SK-N-SH treated with all-trans-retinoic acid at 6 μM for 48 hours (cell line): ENCODE data around the gene CADM2.
A peak's percentile ranks its signal among the peaks of the same experiment; 100 is the strongest.

Source experiments
- ATAC-seq: fragments of 200-7000 bp; cut with Tn5 transposase; 3 replicates; pipeline ENCODE4 v1.9.1; 2020; ENCODE audit warnings: mild to moderate bottlenecking, moderate library complexity
- BACH2 ChIP-seq: fragments of 250-450 bp; sonication (Bioruptor Pico); IDR thresholded peaks from 2 replicates; pipeline ENCODE4 v1.9.0; 2021; ENCODE audit warnings: mild to moderate bottlenecking, borderline replicate concordance
- CSDC2 ChIP-seq: fragments of 250-450 bp; sonication (Bioruptor Pico); IDR thresholded peaks from 2 replicates; pipeline ENCODE4 v1.5.0; 2020; ENCODE audit warnings: mild to moderate bottlenecking, moderate library complexity
- ESRRG ChIP-seq: fragments of 250-450 bp; sonication (Bioruptor Pico); IDR thresholded peaks from 2 replicates; pipeline ENCODE4 v1.6.1; 2021; ENCODE audit warnings: mild to moderate bottlenecking
- ISL1 ChIP-seq: fragments of 250-450 bp; sonication (Bioruptor Pico); IDR thresholded peaks from 2 replicates; pipeline ENCODE4 v2.1.2; 2022; ENCODE audit warnings: mild to moderate bottlenecking, moderate library complexity
- PPARA ChIP-seq: fragments of 250-450 bp; sonication (Bioruptor Pico); IDR thresholded peaks from 2 replicates; pipeline ENCODE4 v1.5.0; 2020; ENCODE audit warnings: mild to moderate bottlenecking, borderline replicate concordance
- RARB ChIP-seq: fragments of 250-450 bp; sonication (Bioruptor Pico); IDR thresholded peaks from 2 replicates; pipeline ENCODE4 v1.8.0; 2021; ENCODE audit warnings: mild to moderate bottlenecking, moderate library complexity
- SNAI2 ChIP-seq: fragments of 250-450 bp; sonication (Bioruptor Pico); IDR thresholded peaks from 2 replicates; pipeline ENCODE4 v1.5.0; 2020; ENCODE audit warnings: mild to moderate bottlenecking, moderate library complexity
- TCF4 ChIP-seq: fragments of 250-450 bp; sonication (Bioruptor Pico); IDR thresholded peaks from 2 replicates; pipeline ENCODE4 v1.8.0; 2021; ENCODE audit warnings: mild to moderate bottlenecking, moderate library complexity, borderline replicate concordance
- TOX ChIP-seq: fragments of 250-450 bp; sonication (Bioruptor Pico); IDR thresholded peaks from 2 replicates; pipeline ENCODE4 v1.8.0; 2021; ENCODE audit warnings: mild to moderate bottlenecking, moderate library complexity, borderline replicate concordance
- ZC3H10 ChIP-seq: fragments of 250-450 bp; sonication (Bioruptor Pico); IDR thresholded peaks from 2 replicates; pipeline ENCODE4 v1.5.1; 2021; ENCODE audit warnings: mild to moderate bottlenecking, moderate library complexity
- ZFP3 ChIP-seq: fragments of 250-450 bp; sonication (Bioruptor Pico); IDR thresholded peaks from 2 replicates; pipeline ENCODE4 v1.5.0; 2020; ENCODE audit warnings: mild to moderate bottlenecking, moderate library complexity
- ZFP30 ChIP-seq: fragments of 450-650 bp; formaldehyde crosslinking; IDR thresholded peaks from 2 replicates; pipeline ENCODE4 v1.5.0; 2022; ENCODE audit warnings: mild to moderate bottlenecking, moderate library complexity
- ZNF565 ChIP-seq: fragments of 450-650 bp; formaldehyde crosslinking; conservative IDR thresholded peaks from 2 replicates; pipeline ENCODE4 v1.5.0; 2020; ENCODE audit warnings: low read depth, mild to moderate bottlenecking, moderate library complexity
- ZNF70 ChIP-seq: fragments of 450-650 bp; formaldehyde crosslinking; IDR thresholded peaks from 2 replicates; pipeline ENCODE4 v1.5.0; 2020; ENCODE audit warnings: mild to moderate bottlenecking, moderate library complexity
- TF ChIP-seq, protein P1 (sequence below): fragments of 250-450 bp; sonication (Bioruptor Pico); IDR thresholded peaks from 2 replicates; pipeline ENCODE4 v1.8.0; 2020; ENCODE audit warnings: mild to moderate bottlenecking, moderate library complexity, borderline replicate concordance
- TF ChIP-seq, protein P2 (sequence below): fragments of 250-450 bp; sonication (Bioruptor Pico); IDR thresholded peaks from 2 replicates; pipeline ENCODE4 v1.5.0; 2020; ENCODE audit warnings: mild to moderate bottlenecking, moderate library complexity
- TF ChIP-seq, protein P3 (sequence below): fragments of 250-450 bp; sonication (Bioruptor Pico); IDR thresholded peaks from 2 replicates; pipeline ENCODE4 v1.8.0; 2021; ENCODE audit warnings: low read depth, mild to moderate bottlenecking, moderate library complexity, borderline replicate concordance
- TF ChIP-seq, protein P4 (sequence below): fragments of 250-450 bp; sonication (Bioruptor Pico); IDR thresholded peaks from 2 replicates; pipeline ENCODE4 v1.5.1; 2021; ENCODE audit warnings: mild to moderate bottlenecking, moderate library complexity
- TF ChIP-seq, protein P5 (sequence below): fragments of 250-450 bp; sonication (Bioruptor Pico); IDR thresholded peaks from 2 replicates; pipeline ENCODE4 v1.5.1; 2020; ENCODE audit warnings: low read depth, mild to moderate bottlenecking, moderate library complexity

The CADM2 gene

DNA sequence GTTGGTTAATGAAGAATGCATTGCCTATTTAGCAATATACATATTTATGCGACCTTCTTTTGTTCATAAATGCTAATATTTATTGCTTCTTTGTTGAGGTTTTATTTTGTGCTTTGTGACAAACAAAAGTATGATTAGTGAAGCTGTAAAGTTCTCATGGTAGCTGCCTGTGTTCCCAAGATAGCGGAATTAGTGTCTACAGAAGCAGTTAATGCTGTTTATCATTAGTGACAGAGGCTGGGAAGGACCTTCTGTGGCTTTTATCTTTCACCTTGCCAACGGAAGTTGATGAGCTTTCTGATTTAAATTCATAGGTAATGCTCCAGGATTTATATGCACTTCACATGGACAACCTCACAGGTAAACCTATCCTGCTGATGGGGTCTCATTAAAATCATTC, 418.3 kb downstream of the CADM2 start:
- TF ChIP-seq BACH2 (CRISPR knock-in tag) (no peak), ZC3H10 (no peak), RARB (CRISPR knock-in tag) (no peak), TCF4 (CRISPR knock-in tag) (no peak), ESRRG (CRISPR knock-in tag) (no peak), ZFP30 (CRISPR knock-in tag) (no peak), SNAI2 (CRISPR knock-in tag) (no peak), ZNF565 (no peak), TOX (no peak), CSDC2 (CRISPR knock-in tag) (no peak), ZFP3 (CRISPR knock-in tag) (no peak), PPARA (CRISPR knock-in tag) (no peak)
- TF ChIP-seq, protein P1, sequence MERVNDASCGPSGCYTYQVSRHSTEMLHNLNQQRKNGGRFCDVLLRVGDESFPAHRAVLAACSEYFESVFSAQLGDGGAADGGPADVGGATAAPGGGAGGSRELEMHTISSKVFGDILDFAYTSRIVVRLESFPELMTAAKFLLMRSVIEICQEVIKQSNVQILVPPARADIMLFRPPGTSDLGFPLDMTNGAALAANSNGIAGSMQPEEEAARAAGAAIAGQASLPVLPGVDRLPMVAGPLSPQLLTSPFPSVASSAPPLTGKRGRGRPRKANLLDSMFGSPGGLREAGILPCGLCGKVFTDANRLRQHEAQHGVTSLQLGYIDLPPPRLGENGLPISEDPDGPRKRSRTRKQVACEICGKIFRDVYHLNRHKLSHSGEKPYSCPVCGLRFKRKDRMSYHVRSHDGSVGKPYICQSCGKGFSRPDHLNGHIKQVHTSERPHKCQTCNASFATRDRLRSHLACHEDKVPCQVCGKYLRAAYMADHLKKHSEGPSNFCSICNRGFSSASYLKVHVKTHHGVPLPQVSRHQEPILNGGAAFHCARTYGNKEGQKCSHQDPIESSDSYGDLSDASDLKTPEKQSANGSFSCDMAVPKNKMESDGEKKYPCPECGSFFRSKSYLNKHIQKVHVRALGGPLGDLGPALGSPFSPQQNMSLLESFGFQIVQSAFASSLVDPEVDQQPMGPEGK: no peak
- TF ChIP-seq, protein P2, sequence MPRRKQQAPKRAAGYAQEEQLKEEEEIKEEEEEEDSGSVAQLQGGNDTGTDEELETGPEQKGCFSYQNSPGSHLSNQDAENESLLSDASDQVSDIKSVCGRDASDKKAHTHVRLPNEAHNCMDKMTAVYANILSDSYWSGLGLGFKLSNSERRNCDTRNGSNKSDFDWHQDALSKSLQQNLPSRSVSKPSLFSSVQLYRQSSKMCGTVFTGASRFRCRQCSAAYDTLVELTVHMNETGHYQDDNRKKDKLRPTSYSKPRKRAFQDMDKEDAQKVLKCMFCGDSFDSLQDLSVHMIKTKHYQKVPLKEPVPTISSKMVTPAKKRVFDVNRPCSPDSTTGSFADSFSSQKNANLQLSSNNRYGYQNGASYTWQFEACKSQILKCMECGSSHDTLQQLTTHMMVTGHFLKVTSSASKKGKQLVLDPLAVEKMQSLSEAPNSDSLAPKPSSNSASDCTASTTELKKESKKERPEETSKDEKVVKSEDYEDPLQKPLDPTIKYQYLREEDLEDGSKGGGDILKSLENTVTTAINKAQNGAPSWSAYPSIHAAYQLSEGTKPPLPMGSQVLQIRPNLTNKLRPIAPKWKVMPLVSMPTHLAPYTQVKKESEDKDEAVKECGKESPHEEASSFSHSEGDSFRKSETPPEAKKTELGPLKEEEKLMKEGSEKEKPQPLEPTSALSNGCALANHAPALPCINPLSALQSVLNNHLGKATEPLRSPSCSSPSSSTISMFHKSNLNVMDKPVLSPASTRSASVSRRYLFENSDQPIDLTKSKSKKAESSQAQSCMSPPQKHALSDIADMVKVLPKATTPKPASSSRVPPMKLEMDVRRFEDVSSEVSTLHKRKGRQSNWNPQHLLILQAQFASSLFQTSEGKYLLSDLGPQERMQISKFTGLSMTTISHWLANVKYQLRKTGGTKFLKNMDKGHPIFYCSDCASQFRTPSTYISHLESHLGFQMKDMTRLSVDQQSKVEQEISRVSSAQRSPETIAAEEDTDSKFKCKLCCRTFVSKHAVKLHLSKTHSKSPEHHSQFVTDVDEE (CRISPR knock-in tag): no peak
- TF ChIP-seq, protein P3, sequence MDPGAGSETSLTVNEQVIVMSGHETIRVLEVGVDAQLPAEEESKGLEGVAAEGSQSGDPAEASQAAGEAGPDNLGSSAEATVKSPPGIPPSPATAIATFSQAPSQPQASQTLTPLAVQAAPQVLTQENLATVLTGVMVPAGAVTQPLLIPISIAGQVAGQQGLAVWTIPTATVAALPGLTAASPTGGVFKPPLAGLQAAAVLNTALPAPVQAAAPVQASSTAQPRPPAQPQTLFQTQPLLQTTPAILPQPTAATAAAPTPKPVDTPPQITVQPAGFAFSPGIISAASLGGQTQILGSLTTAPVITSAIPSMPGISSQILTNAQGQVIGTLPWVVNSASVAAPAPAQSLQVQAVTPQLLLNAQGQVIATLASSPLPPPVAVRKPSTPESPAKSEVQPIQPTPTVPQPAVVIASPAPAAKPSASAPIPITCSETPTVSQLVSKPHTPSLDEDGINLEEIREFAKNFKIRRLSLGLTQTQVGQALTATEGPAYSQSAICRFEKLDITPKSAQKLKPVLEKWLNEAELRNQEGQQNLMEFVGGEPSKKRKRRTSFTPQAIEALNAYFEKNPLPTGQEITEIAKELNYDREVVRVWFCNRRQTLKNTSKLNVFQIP (CRISPR knock-in tag): no peak
- ATAC-seq: no peak

DNA sequence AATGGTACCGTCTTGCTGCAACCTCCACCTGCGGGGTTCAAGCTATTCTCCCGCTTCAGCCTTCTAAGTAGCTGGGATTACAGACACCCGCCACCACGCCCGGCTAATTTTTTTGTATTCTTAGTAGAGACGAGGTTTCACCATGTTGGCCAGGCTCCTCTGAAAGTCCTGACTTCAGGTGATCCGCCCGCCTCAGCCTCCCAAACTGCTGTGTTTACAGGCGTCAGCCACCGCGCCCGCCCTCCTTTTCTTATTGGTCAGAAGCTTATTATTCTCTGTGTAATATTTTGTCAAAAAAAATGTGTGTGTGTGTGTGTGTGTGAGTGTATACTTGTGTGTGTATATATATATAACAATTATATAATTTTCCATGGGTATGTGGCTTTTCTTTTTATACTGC, 425.6 kb downstream of the CADM2 start:
- TF ChIP-seq ZNF70 (CRISPR knock-in tag): no peak
- TF ChIP-seq, protein P4, sequence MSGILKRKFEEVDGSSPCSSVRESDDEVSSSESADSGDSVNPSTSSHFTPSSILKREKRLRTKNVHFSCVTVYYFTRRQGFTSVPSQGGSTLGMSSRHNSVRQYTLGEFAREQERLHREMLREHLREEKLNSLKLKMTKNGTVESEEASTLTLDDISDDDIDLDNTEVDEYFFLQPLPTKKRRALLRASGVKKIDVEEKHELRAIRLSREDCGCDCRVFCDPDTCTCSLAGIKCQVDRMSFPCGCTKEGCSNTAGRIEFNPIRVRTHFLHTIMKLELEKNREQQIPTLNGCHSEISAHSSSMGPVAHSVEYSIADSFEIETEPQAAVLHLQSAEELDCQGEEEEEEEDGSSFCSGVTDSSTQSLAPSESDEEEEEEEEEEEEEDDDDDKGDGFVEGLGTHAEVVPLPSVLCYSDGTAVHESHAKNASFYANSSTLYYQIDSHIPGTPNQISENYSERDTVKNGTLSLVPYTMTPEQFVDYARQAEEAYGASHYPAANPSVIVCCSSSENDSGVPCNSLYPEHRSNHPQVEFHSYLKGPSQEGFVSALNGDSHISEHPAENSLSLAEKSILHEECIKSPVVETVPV: no peak
- ATAC-seq: no peak

DNA sequence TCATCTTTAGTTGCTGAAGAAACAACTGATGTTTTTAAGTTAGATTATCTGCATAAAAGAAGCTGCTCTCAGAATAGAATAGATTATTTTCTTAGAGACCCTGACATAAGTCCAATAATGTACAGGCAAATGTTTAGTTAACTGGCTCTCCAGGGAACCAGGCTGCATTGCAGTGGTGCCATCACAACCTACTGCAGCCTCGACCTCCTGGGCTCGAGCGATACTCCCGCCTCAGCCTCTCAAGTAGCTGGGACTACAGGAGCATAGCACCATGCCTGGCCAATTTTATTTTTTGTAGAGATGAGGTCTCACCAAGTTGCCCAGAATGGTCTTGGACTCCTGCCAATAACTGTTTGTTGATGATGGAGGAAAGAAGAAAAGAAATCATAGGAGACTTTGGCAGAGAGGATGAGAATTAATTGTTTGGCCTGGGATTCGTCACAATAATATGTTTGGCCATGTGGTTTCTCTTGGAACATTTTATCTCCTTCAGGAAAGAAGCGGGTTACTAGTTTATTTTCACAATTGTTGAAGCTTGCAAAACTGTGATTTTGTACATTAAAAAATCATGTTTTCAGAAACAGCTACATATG, 429.2 kb downstream of the CADM2 start:
- no peak for ATAC-seq
- TF ChIP-seq TCF4 (CRISPR knock-in tag) (no peak), ISL1 (CRISPR knock-in tag) (0 out of 2 replicates have a peak, but pooled peaks have one; percentile 11)

DNA sequence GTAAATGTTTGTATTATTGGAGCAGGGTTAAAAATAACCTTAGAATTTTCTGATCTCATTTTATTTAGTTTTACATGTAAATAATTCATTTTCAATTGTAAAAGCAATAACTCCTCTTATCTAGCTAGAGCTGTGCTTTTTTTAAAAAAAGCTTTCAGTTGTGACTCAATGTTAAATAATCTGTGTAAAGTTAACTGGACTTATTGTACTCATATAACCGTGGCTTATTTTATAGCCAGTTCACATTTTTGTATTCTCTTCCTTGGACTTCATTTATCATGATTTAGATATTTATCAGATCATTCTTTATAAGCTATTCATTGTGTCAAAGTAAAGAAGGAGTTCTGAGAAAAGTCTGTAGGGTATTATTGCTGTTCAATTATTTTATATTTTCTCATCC, 435.6 kb downstream of the CADM2 start:
- ATAC-seq: no peak
- TF ChIP-seq, protein P5, sequence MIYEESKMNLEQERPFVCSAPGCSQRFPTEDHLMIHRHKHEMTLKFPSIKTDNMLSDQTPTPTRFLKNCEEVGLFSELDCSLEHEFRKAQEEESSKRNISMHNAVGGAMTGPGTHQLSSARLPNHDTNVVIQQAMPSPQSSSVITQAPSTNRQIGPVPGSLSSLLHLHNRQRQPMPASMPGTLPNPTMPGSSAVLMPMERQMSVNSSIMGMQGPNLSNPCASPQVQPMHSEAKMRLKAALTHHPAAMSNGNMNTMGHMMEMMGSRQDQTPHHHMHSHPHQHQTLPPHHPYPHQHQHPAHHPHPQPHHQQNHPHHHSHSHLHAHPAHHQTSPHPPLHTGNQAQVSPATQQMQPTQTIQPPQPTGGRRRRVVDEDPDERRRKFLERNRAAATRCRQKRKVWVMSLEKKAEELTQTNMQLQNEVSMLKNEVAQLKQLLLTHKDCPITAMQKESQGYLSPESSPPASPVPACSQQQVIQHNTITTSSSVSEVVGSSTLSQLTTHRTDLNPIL (CRISPR knock-in tag): no peak
- TF ChIP-seq PPARA (CRISPR knock-in tag): no peak
- no peak for TF ChIP-seq TOX
- no peak for TF ChIP-seq ESRRG (CRISPR knock-in tag)
- TF ChIP-seq, all 23 proteins: peak for 0
